HepG2 (cell line): Measurements from ENCODE around the gene ETS1. TPM values are rescaled to one million over a fixed set of nuclear protein-coding genes. Genes with fewer than 3 reads are reported as not detected.

Source experiments
- ATAC-seq: fragments of 200-7000 bp; cut with Tn5 transposase; 3 replicates; pipeline ENCODE4 v1.9.1; 2020; ENCODE audit warnings: mild to moderate bottlenecking, moderate library complexity
- Bru-seq: library from RNA; stranded (reverse); fragments of 400-500 nt; gene quantifications from one replicate; lab custom pipeline; 2021; lab: Mats Ljungman, UMichigan
- BruChase-seq, 2 experiments: library from RNA; stranded (reverse); fragments of 400-500 nt; gene quantifications; one replicate each; lab custom pipeline; 2021; lab: Mats Ljungman, UMichigan
- BruUV-seq: library from RNA; stranded (reverse); fragments of 400-500 nt; replicated peaks from 2 replicates; lab custom pipeline; 2021; lab: Mats Ljungman, UMichigan
- CTCF ChIA-PET: fragments of 300-600 bp; formaldehyde crosslinking; extraction: SDS; loops from one replicate; lab custom pipeline; 2021; ENCODE audit warnings: low total read pairs, inconsistent platforms, low intra/inter-chr PET ratio; lab: Yijun Ruan, JAX
- POLR2A ChIA-PET: fragments of 350-600 bp; sonication (Branson Sonifier 250); formaldehyde crosslinking; loops from one replicate; lab custom pipeline; 2020; ENCODE audit warnings: antibody characterized with exemption, inconsistent platforms; lab: Yijun Ruan, JAX
- DNase-seq: peaks from one replicate; pipeline ENCODE4 v3.0.0-alpha.2; 2015; ENCODE audit warnings: low spot score
- FAIRE-seq: peaks from 3 replicates; lab custom pipeline; 2011; peaks lifted over from hg19 to GRCh38; lab: Jason Lieb, UNC
- H2AFZ ChIP-seq: one replicate; pipeline ENCODE4 v1.6.1; 2011; ENCODE audit warnings: low read length, inconsistent platforms
- H3K27ac ChIP-seq: fragments of 300-600 bp; 3 replicates; pipeline ENCODE4 v1.8.0; 2011; ENCODE audit warnings: mixed run types, mild to moderate bottlenecking, mixed read lengths, low read length, inconsistent platforms; ENCODE audit not compliant: insufficient read depth; ENCODE audit errors: extremely low read length
- H3K27me3 ChIP-seq, 2 experiments: fragments of 200-600 bp in 1 of 2; 2 replicates in 1 of 2; 3 replicates in 1 of 2; pipeline versions ENCODE4 v1.6.0 to v1.8.0; 2011; ENCODE audit warnings: low read length in 2 of 2, mild to moderate bottlenecking in 2 of 2, moderate library complexity in 2 of 2, inconsistent platforms in 1 of 2; ENCODE audit not compliant: insufficient read depth in 2 of 2, control insufficient read depth in 1 of 2
- H3K36me3 ChIP-seq, 2 experiments: fragments of 200-600 bp in 1 of 2; replicated peaks in 1 of 2; 2 replicates in 1 of 2; 3 replicates in 1 of 2; pipeline versions ENCODE4 v1.5.1 to v1.8.0; 2011; ENCODE audit warnings: low read length in 2 of 2, inconsistent platforms in 1 of 2; ENCODE audit not compliant: insufficient read depth in 2 of 2, control insufficient read depth in 1 of 2
- H3K4me1 ChIP-seq: 2 replicates; pipeline ENCODE4 v1.5.1; 2012; ENCODE audit warnings: low read length, inconsistent platforms; ENCODE audit not compliant: insufficient read depth
- H3K4me2 ChIP-seq: 2 replicates; pipeline ENCODE4 v1.6.0; 2011; ENCODE audit warnings: low read depth, low read length, inconsistent platforms
- H3K4me3 ChIP-seq, 3 experiments: fragments of 200-600 bp in 1 of 3; sonication (generic), shearing (Covaris generic) in 1 of 3; replicated peaks in 1 of 3; 2 replicates each; pipeline ENCODE4 v1.5.1; 2011 to 2016; ENCODE audit warnings: low read length in 3 of 3, inconsistent platforms in 2 of 3, low read depth in 2 of 3, mild to moderate bottlenecking in 2 of 3, control low read depth in 1 of 3, mixed read lengths in 1 of 3; ENCODE audit not compliant: insufficient read depth in 1 of 3
- H3K79me2 ChIP-seq: one replicate; pipeline ENCODE4 v1.6.1; 2011; ENCODE audit warnings: low read length, inconsistent platforms; ENCODE audit not compliant: insufficient read depth
- H3K9ac ChIP-seq: 2 replicates; pipeline ENCODE4 v1.6.0; 2011; ENCODE audit warnings: mild to moderate bottlenecking, low read depth, low read length, inconsistent platforms; ENCODE audit not compliant: insufficient read depth
- H3K9me3 ChIP-seq: 2 replicates; pipeline ENCODE4 v1.5.1; 2012; ENCODE audit warnings: mild to moderate bottlenecking, low read length
- H4K20me1 ChIP-seq: 2 replicates; pipeline ENCODE4 v1.6.0; 2011; ENCODE audit warnings: inconsistent platforms, mild to moderate bottlenecking, low read length, moderate library complexity; ENCODE audit not compliant: insufficient read depth
- GZF1 ChIP-seq: sonication (generic); formaldehyde crosslinking; IDR thresholded peaks from 2 replicates; pipeline ENCODE4 v1.5.1; 2020; ENCODE audit warnings: mild to moderate bottlenecking, missing genetic modification reagents
- ZNF816 ChIP-seq: sonication (generic); formaldehyde crosslinking; IDR thresholded peaks from 2 replicates; pipeline ENCODE4 v1.8.0; 2022; ENCODE audit warnings: missing genetic modification reagents, mild to moderate bottlenecking, borderline replicate concordance
- WGBS: methylation state at CpG from one replicate; pipeline ENCODE4 v1.1.6; 2017; ENCODE audit warnings: low lambda C conversion rate; 5-methylcytosine and 5-hydroxymethylcytosine counted together
- in situ Hi-C: cut with HindIII; loops from 2 replicates; pipeline ENCODE4 v1.10.0; 2017; ENCODE audit warnings: low pct_unique_long_range_greater_than_20kb; ENCODE audit not compliant: extremely low pct_ligation_motif_present
- intact Hi-C: fragments of 100-400 bp; cut with micrococcal nuclease; formaldehyde crosslinking; loops from one replicate; pipeline ENCODE4 v1.10.0; 2022; ENCODE audit not compliant: unreplicated experiment
- long read RNA-seq, 2 experiments: library from RNA in 1 of 2; library from polyadenylated mRNA in 1 of 2; stranded (forward) in 1 of 2; unstranded in 1 of 2; transcript quantifications; one replicate each; pipeline ENCODE4 v2.0.0, GENCODE V29; 2019 to 2022
- polyA minus RNA-seq, 3 experiments: library from RNA; depleted of rRNA, polyadenylated mRNA; stranded (reverse); fragments of >200 nt; gene quantifications; 2 replicates each; pipeline ENCODE4 v1.2.3, GENCODE V29; 2011; ENCODE audit warnings: low replicate concordance in 1 of 3
- polyA plus RNA-seq, 8 experiments: library from polyadenylated mRNA; depleted of rRNA in 3 of 8; stranded (reverse) in 7 of 8; unstranded in 1 of 8; fragments of >200 nt; fragmentation: Illumina TruSeq in 4 of 8; extraction: Trizol in 4 of 8; gene quantifications; 2 replicates each; pipeline versions ENCODE4 v1.2.1 to v1.2.3, GENCODE V29; 2011 to 2016; ENCODE audit warnings: low read depth in 4 of 8, missing spikeins in 1 of 8, mixed read lengths in 1 of 8; ENCODE audit not compliant: insufficient read depth in 1 of 8
- total RNA-seq, 5 experiments: library from RNA; depleted of rRNA; stranded (reverse); fragments of >200 nt; fragmentation: Illumina TruSeq; extraction: Trizol; gene quantifications; 2 replicates each; pipeline ENCODE4 v1.2.3, GENCODE V29; 2016; ENCODE audit warnings: low read depth in 1 of 5

ETS1 gene, protein sequence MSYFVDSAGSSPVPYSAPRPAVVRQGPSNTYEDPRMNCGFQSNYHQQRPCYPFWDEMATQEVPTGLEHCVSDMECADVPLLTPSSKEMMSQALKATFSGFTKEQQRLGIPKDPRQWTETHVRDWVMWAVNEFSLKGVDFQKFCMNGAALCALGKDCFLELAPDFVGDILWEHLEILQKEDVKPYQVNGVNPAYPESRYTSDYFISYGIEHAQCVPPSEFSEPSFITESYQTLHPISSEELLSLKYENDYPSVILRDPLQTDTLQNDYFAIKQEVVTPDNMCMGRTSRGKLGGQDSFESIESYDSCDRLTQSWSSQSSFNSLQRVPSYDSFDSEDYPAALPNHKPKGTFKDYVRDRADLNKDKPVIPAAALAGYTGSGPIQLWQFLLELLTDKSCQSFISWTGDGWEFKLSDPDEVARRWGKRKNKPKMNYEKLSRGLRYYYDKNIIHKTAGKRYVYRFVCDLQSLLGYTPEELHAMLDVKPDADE
- total RNA-seq (2016; rRNA removed; fragmentation: Illumina TruSeq; extraction: Trizol) (0.18 and 0.20 TPM in 2 replicates), polyA plus RNA-seq (2011; rRNA removed) (0.12 and 0.34 TPM in 2 replicates), polyA minus RNA-seq (2011; rRNA and poly(A)+ RNA removed; ENCODE audit: low replicate concordance) (0.08 and 8.3 TPM in 2 replicates), Bru-seq, nascent RNA (percentile 26 among the genes with signal in this experiment), BruChase-seq, experiment 1, labeled RNA remaining after a 6-hour chase (percentile 25 among the genes with signal in this experiment), BruChase-seq, experiment 2, labeled RNA remaining after a 2-hour chase (percentile 24 among the genes with signal in this experiment)
- total RNA-seq (2016; cell fraction: cytosol; rRNA removed; fragmentation: Illumina TruSeq; extraction: Trizol; ENCODE audit: low read depth): 0.09 and 0.10 TPM in 2 replicates
- total RNA-seq (2016; cell fraction: insoluble cytoplasmic fraction; rRNA removed; fragmentation: Illumina TruSeq; extraction: Trizol): 0.25 and 0.26 TPM in 2 replicates
- 0.09 and 0.14 TPM in 2 replicates for total RNA-seq (2016; cell fraction: membrane; rRNA removed; fragmentation: Illumina TruSeq; extraction: Trizol)
- total RNA-seq (2016; cell fraction: nucleus; rRNA removed; fragmentation: Illumina TruSeq; extraction: Trizol): 0.12 and 0.13 TPM in 2 replicates
- 0.21 TPM in 2 replicates for polyA plus RNA-seq (2011; cell fraction: cytosol; rRNA removed)
- 0.14 and 0.26 TPM in 2 replicates for polyA plus RNA-seq (2011; cell fraction: nucleus; rRNA removed)
- polyA plus RNA-seq (2012): 0.25 and 0.81 TPM in 2 replicates
- not detected in 2 replicates for polyA plus RNA-seq (2016; cell fraction: cytosol; fragmentation: Illumina TruSeq; extraction: Trizol; ENCODE audit: low read depth)
- 0.21 and 0.23 TPM in 2 replicates for polyA plus RNA-seq (2016; cell fraction: insoluble cytoplasmic fraction; fragmentation: Illumina TruSeq; extraction: Trizol; ENCODE audit: low read depth)
- polyA plus RNA-seq (2016; cell fraction: membrane; fragmentation: Illumina TruSeq; extraction: Trizol; ENCODE audit: low read depth): 0.03 and 0.06 TPM in 2 replicates
- 0.17 and 0.18 TPM in 2 replicates for polyA plus RNA-seq (2016; cell fraction: nucleus; fragmentation: Illumina TruSeq; extraction: Trizol; ENCODE audit: insufficient read depth, low read depth)
- polyA minus RNA-seq (2011; cell fraction: cytosol; rRNA and poly(A)+ RNA removed): 0.44 and 0.49 TPM in 2 replicates
- 0.62 and 0.64 TPM in 2 replicates for polyA minus RNA-seq (2011; cell fraction: nucleus; rRNA and poly(A)+ RNA removed)
- long read RNA-seq, experiment 1: 0 reads
- long read RNA-seq, experiment 2, partial matches to known transcripts: 0 of 2 reads
- long read RNA-seq, experiment 2, other reads (novel, unspliced or antisense): 2 of 2 reads

DNA sequence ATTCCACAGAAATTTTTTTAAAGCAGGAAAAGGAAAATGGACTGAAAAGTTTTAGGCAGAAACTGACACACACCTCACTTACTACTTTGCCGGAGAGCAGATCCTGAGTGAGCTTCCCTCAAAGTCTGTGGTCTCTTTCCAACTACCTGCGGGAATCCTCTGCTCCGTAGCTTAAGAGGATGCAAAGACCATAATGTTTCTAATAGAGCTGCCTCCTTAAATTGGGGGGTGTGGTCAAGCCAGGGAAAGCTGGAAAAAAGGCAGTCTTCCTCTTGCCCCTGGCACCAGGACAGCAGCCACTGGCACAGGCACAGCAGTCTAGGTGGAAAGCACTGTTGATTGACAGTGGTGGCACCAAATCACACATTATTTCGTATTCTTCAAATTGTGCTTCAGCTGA, at the start of gene ETS1:
ETS1 (minus strand) TSS at position 144 of the 400 bp plus-strand sequence. CDS start 14,428 bp downstream, outside the sequence.
- CTCF ChIA-PET: no interaction called here
- no TSS peak for BruUV-seq

More for the DNA sequence above, at the start of gene ETS1:
- intact Hi-C loops (no loop called here), in situ Hi-C loops (no loop called here)
- H3K9ac ChIP-seq: no peak within 1 kb of the TSS
- H3K79me2 ChIP-seq: no peaks in the 10 kb centered on the region
- H3K27me3 ChIP-seq: peaks cover 0 to 4% of the 10 kb centered on the region in 2 experiments; a peak in 1 of 5 replicates
- POLR2A ChIA-PET: no interaction called here
- no peaks in the 10 kb centered on the region for H3K4me1 ChIP-seq
- no peak for TF ChIP-seq ZNF816 (CRISPR knock-in tag)
- TF ChIP-seq GZF1 (CRISPR knock-in tag): peak; percentile 97
- H3K4me3 ChIP-seq: no peak within 1 kb of the TSS
- 0% methylated on average over 4 of the region's 4 CpGs for WGBS
- ATAC-seq: no peak
- no peak for DNase-seq
- H4K20me1 ChIP-seq: no peaks in the 10 kb centered on the region
- no peak within 1 kb of the TSS for H3K27ac ChIP-seq
- H3K4me2 ChIP-seq: no peak within 1 kb of the TSS
- no peak within 1 kb of the TSS for H2AFZ ChIP-seq
- FAIRE-seq: no peak
- no peaks in the 10 kb centered on the region for H3K36me3 ChIP-seq
- H3K9me3 ChIP-seq: no peaks in the 10 kb centered on the region
